Non-pigmented ciliary epithelial cell (primary cell): ENCODE measurements around the gene KRTAP4-11.
"Not testable (repeated sequence)": the region's sequence is repeated elsewhere in the genome, so short reads cannot be mapped to it uniquely, and the experiment has no call there.

Source experiments
- DNase-seq: peaks from one replicate; pipeline ENCODE4 v3.0.0-alpha.2; 2010; ENCODE audit warnings: low read depth

Gene KRTAP4-11

DNA sequence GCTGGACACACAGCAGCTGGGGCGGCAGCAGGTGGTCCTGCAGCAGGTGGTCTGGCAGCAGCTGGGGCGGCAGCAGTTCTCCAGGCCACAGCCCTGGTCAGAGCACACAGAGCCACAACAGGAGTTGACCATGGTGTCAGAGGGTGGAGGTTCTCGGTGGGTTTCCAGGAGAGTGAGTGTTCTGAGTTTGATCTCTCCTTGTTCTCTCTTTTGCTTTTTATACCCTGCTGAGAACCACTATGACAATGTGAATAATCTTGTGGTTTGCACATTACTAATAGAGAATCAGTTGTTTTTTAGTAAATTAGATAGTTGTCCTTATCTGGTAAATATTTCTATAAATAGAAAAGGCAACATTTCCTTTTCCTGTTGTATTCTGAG is 5.8 kb upstream of the KRTAP4-11 start, which contains the start of gene KRTAP4-12:
Gene KRTAP4-12 (minus strand): TSS at position 192 of the 381 bp plus-strand sequence. CDS start 60 bp downstream, at position 132.
- DNase-seq: not testable (repeated sequence)

- not testable (repeated sequence) for DNase-seq
Measured at GRCh38 chr17:41123292-41123990, 5.3 kb upstream of the KRTAP4-11 start.

DNA sequence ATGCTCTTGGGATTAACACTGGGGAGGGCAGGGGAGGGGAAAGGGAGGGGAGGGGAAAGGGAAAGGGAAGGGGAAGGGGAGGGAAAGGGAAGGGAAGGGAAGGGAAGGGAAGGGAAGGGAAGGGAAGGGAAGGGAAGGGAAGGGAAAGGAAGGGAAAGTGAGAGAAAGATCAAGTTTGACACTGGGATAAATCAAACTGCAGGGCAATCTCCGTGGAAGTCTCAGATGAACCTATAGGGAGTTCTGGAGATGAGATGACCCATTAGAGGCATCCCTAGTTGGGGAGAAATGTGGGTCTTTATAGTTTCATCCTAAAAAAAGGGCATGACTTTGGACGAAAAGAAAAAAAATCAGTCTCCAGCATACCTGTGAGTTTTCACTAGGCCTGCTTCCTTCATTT is 3.6 kb upstream of the KRTAP4-11 start:
- no peak for DNase-seq

DNA sequence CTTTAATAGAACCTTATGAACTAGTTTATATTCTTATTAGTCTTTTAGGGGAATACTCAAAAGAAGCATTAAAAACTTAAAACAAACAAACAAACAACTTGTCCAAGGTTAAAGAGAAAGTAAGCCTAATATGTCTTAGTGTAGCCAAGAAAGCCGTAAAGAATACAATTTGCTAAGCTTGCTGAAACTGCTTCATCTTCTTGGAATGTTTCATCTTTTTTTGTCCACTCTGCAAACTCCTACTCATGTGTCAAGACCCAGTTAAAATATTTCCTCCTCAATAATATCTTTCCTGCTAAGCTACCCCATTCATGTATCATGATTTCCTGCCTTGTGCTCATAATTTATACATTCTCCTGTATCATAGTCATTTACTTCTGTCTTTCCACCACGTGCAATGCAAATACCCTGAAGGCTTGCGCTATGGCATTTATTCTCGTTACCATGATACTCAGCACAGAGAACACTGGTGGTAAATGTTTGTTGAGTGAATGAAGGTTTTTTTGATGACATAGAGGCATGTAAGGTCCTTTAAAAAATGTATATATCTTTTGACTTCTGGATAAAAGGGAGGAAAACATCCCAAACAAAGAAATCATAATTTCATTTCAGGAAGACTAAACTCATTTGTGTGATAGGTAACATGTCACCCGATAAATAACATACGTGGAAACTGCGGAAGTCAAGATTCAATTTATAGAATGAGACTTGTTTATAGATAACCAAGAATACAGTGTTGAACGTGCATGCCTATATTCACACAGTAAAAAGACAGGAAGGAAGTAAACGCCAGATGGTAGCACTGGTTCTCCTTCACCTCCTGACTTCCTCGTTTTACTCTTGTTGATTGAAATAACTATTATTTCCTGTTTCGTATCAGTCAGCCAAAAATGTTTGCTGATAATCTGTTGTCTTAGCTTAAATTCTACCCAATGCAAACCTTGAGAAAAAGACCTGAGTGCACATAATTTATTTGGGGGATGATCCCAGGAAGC is 1.8 kb upstream of the KRTAP4-11 start:
- not testable (repeated sequence) for DNase-seq

DNA sequence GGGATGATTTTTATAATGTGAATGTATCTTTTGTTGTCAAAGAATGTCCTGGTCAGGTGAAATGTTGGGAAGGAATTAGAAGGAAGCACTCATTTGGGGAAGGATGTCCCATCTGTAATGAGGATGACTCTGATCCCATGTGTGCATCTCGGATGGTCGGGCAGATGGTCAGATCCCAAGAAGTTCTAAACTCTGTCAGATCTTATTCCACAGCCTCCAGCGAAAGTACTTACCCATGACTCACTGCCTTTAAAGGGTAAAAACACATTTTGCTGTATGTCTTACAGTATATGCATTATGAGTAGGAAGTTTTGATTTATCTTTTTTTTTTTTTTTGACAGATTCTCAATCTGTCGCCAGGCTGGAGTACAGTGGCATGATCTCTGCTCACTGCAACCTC is 548 bp upstream of the KRTAP4-11 start:
- no peak for DNase-seq

DNA sequence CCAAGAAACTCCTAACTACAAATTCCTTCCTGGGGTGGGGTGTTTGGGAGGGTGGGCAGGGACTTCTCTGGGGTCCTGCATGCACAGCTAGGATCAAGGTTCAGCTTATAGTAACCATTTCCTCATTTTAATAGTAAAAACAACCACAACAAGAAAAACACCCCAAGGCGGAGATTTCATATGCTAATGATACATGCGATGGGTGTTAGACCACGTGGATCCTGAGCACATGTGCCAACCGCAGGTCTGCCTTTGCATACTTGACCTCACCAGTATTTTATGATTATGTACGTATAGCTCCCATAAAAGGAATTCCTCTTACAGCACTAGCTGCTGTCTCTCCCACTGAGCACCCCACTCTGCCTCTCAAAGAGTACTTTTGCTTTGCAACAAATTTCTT is 1.9 kb downstream of the KRTAP4-11 start:
- DNase-seq: no peak

DNA sequence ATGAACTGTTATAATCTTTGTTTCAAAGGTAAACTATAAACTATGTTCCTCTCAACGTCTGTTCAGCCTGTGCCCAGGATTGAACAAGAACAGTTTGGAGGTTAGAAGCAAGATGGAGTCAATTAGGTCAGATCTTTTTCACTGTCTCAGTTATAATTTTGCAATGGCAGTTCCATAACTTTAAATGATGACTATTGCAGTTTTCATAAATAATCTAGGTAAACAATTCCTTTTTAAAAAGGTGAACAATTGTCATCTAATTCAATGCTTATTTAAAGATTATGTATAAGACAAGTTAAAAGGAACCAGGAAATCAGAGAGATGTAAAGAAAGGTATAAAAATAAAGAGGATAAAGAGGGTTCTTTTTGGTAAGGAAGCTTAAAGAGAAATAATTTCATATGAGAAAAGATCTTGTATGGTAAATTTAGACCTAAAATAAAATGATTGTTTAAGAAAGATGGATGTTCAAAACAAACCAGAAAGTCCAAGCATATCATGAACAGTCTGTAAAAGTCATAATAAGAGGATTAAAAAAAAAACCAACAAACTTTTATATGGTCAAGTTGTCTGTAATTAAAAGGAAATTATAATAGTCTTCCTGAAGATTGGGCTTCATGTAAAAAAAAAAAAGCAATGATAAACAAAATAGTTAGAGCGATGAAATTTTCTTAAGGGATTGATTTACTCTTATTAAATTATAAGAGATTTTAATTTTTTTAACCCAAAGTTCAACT is 6.9 kb downstream of the KRTAP4-11 start:
- no peak for DNase-seq

DNA sequence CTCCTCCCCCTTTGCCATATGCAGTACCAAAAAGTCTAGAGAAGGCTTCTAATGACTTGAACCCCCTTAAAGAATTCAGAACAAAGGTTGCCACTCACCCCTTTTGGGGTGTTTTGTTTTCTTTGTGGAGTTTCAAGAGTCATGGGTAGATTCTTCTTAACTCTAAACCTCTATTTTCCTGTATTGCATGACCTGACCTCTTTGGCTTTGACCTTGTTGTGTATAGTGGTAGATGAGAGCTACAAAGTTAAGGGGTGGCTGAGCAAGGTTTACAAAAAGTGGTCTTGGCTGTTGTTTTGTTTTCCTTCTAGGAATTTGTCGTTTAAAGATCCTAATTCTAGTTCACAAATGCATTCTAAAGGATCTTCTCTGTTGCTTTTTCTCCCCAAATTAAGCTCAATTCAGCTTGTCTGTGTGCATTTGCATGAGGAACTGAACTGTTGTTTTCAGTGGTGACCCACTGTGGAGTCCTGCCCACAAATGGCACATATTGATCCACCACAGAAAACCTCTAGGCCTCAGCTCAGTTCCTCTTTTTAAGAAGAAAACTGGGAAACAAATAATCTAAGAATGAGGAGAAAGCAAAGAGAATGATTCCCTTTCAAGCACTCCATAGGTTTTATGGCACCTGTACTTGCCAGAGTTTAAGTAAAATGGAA is 9.3 kb downstream of the KRTAP4-11 start:
- DNase-seq: not testable (repeated sequence)

GRCh38 chr17:41107941-41108450 is 10.2 kb downstream of the KRTAP4-11 start:
- DNase-seq: no peak

DNA sequence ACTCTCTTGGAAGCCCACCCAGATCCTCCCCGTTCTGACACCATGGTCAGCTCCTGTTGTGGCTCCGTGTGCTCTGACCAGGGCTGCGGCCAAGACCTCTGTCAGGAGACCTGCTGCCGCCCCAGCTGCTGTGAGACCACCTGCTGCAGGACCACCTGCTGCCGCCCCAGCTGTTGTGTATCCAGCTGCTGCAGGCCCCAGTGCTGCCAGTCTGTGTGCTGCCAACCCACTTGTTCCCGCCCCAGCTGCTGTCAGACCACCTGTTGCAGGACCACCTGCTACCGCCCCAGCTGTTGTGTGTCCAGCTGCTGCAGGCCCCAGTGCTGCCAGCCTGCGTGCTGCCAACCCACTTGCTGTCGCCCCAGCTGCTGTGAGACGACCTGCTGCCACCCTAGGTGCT is 12.8 kb downstream of the KRTAP4-11 start, which contains the start of gene KRTAP4-9:
Gene KRTAP4-9 (plus strand): TSS at position 43 of the 400 bp plus-strand sequence. CDS start 0 bp downstream, at position 43.
- DNase-seq: not testable (repeated sequence)

DNA sequence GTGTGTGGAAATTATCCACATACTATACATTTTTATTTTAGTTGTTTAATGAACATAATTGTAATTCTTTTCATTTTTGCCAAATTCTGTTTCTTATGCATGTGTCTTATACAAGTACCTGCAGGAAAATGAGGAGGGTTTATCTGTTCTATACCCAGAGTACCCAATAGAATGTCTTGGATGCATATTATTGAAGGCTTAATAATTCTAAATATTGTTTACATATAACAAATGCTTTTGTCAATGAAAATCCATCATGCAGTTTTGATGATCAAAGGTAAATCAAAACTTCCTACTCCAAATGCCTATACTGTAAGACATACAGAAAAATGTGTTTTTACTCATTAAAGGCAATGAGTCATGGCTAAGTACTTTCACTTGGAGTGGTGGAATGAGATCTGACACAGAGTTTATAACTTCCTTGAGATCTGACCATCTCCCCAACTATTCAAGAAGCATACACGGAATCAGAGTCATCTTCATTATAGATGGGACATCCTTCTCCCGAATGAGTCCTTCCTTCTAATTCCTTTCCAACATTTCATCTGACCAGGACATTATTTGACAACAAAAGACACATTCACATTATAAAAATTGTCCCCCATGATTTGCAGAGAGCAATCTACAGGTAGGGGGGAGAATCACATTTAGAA is 13.7 kb downstream of the KRTAP4-11 start:
- DNase-seq: not testable (repeated sequence)

GRCh38 chr17:41103896-41104295 is 14.3 kb downstream of the KRTAP4-11 start:
- DNase-seq: no peak

GRCh38 chr17:41101586-41102259 is 16.4 kb downstream of the KRTAP4-11 start, which contains the start of gene KRTAP4-16:
Gene KRTAP4-16 (minus strand): TSS chr17:41102209. CDS start chr17:41102209, 0 bp downstream.
- DNase-seq: no peak

DNA sequence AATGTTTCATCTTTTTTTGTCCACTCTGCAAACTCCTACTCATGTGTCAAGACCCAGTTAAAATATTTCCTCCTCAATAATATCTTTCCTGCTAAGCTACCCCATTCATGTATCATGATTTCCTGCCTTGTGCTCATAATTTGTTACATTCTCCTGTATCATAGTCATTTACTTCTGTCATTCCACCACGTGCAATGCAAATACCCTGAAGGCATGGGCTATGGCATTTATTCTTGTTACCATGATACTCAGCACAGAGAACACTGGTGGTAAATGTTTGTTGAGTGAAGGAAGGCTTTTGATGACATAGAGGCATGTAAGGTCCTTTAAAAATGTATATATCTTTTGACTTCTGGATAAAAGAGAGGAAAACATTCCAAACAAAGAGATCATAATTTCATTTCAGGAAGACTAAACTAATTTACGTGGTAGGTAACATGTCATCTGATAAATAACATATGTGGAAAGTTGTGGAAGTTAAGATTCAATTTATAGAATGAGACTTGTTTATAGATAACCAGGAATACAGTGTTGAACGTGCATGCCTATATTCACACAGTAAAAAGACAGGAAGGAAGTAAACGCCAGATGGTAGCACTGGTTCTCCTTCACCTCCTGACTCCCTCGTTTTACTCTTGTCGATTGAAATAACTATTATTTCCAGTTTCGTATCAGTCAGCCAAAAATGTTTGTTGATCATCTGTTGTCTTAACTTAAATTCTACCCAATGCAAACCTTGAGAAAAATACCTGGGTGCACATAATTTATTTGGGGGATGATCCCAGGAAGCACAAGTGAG is 18.3 kb downstream of the KRTAP4-11 start:
- peak; percentile 35 for DNase-seq

DNA sequence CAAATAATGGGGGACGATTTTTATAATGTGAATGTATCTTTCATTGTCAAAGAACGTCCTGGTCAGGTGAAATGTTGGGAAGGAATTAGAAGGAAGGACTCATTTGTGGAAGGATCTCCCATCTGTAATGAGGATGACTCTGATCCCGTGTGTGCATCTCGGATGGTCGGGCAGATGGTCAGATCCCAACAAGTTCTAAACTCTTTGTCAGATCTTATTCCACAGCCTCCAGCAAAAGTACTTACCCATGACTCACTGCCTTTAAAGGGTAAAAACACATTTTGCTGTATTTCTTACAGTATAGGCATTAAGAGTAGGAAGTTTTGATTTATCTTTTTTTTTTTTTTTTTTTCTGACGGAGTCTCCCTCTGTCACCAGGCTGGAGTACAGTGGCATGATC is 19.7 kb downstream of the KRTAP4-11 start:
- DNase-seq: peak; percentile 18

- no peak for DNase-seq
Measured at GRCh38 chr17:41098042-41098441, 20.1 kb downstream of the KRTAP4-11 start, which contains the start of gene KRTAP4-8. Gene KRTAP4-8 (minus strand): TSS chr17:41098142. CDS start chr17:41098084, 58 bp downstream.

- no peak for DNase-seq
Measured at GRCh38 chr17:41096055-41096454, 22.1 kb downstream of the KRTAP4-11 start.

DNA sequence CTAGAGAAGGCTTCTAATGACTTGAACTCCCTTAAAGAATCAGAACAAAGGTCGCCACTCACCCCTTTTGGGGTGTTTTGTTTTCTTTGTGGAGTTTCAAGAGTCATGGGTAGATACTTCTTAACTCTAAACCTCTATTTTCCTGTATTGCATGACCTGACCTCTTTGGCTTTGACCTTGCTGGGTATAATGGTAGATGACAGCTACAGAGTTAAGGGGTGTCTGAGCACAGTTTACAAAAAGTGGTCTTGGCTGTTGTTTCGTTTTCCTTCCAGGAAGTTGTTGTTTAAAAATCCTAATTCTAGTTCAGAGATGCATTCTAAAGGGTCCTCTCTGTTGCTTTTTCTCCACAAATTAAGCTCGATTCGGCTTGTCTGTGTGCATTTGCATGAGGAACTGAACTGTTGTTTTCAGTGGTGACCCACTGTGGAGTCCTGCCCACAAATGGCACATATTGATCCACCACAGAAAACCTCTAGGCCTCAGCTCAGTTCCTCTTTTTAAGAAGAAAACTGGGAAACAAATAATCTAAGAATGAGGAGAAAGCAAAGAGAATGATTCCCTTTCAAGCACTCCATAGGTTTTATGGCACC is 29.3 kb downstream of the KRTAP4-11 start:
- not testable (repeated sequence) for DNase-seq
